ENCODE data around the gene ADAMTS2. TPM values are rescaled to one million over a fixed set of nuclear protein-coding genes. Genes with fewer than 3 reads are reported as not detected.

The ADAMTS2 gene
- total and polyA plus RNA-seq, 2 donors (not counting 3 experiments of a cell fraction or from before 2014, with no cell fraction given) = not detected

DNA sequence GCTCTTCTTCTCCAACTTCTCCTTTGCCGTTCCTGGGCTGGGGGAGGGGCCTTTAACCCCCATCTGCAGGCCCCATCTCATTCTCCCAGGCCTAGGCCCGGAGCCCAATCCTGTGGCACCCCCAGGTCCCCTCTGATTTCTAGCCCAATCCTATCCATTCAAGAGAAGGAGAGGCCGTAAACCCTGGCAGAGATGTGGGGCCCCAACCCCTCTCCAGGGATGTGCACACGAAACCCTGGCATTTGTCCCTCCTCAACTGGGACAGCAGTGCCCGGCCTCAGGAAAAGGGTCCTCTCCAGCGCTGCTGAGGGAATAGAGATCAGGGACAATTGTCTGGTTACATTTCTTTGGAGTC lies 24.2 kb upstream of the ADAMTS2 start:
- DNase-seq (ENCODE audit: low read depth, low spot score) (no peak), FAIRE-seq (no peak)
- H3K4me3 ChIP-seq (replicated peaks in 1 of 3; ENCODE audit: insufficient read depth in 1 of 3, low read depth in 1 of 3, low read length in 3 of 3) = no peak overlapping the region
- no peaks in the 10 kb centered on the region for H3K9me1 ChIP-seq (replicated peaks; ENCODE audit: control insufficient read depth, extremely low read depth, insufficient read depth, low read length)
- H3K4me2 ChIP-seq (ENCODE audit: insufficient read depth, low read length) = no peak overlapping the region
- H4K20me1 ChIP-seq (replicated peaks; ENCODE audit: control insufficient read depth, extremely low read depth, insufficient read depth, low read length) = no peaks in the 10 kb centered on the region
- no peaks in the 10 kb centered on the region for H3K4me1 ChIP-seq (ENCODE audit: control insufficient read depth, extremely low read depth, insufficient read depth, low read length)
- no peak for TF ChIP-seq EZH2 (IDR thresholded peaks at IDR 0.05; ENCODE audit: borderline replicate concordance, low read depth, low read length, severe bottlenecking)
- TF ChIP-seq, protein P1, sequence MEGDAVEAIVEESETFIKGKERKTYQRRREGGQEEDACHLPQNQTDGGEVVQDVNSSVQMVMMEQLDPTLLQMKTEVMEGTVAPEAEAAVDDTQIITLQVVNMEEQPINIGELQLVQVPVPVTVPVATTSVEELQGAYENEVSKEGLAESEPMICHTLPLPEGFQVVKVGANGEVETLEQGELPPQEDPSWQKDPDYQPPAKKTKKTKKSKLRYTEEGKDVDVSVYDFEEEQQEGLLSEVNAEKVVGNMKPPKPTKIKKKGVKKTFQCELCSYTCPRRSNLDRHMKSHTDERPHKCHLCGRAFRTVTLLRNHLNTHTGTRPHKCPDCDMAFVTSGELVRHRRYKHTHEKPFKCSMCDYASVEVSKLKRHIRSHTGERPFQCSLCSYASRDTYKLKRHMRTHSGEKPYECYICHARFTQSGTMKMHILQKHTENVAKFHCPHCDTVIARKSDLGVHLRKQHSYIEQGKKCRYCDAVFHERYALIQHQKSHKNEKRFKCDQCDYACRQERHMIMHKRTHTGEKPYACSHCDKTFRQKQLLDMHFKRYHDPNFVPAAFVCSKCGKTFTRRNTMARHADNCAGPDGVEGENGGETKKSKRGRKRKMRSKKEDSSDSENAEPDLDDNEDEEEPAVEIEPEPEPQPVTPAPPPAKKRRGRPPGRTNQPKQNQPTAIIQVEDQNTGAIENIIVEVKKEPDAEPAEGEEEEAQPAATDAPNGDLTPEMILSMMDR (IDR thresholded peaks at IDR 0.05; ENCODE audit: extremely low read depth in 1 of 2, insufficient read depth in 1 of 2, low read depth in 1 of 2, low read length in 2 of 2) = no peak
- TF ChIP-seq POLR2A (IDR thresholded peaks at IDR 0.05; ENCODE audit: low read depth, low read length) = no peak
- no peak for TF ChIP-seq FOS (IDR thresholded peaks at IDR 0.05; ENCODE audit: borderline replicate concordance, insufficient read depth, low read length)
- no peak for TF ChIP-seq POLR2AphosphoS5 (IDR thresholded peaks at IDR 0.05; ENCODE audit: insufficient read depth, low read depth, low read length)
- no peak for TF ChIP-seq MYC (IDR thresholded peaks at IDR 0.05; ENCODE audit: low read depth, low read length)
- no peak for TF ChIP-seq GATA2 (IDR thresholded peaks at IDR 0.05; ENCODE audit: insufficient read depth, insufficient read length, low read depth, low read length)
- TF ChIP-seq JUN (IDR thresholded peaks at IDR 0.05; ENCODE audit: borderline replicate concordance, insufficient read depth, insufficient read length, low read depth) = no peak
- TF ChIP-seq, protein P2, sequence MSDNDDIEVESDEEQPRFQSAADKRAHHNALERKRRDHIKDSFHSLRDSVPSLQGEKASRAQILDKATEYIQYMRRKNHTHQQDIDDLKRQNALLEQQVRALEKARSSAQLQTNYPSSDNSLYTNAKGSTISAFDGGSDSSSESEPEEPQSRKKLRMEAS (IDR thresholded peaks at IDR 0.05; ENCODE audit: insufficient read depth, insufficient read length) = no peak
- H3K27ac ChIP-seq (ENCODE audit: insufficient read depth, low read depth, low read length) = no peak overlapping the region
- dilution Hi-C loops (cut with MboI; ENCODE audit: extremely low pct_ligation_motif_present, low sequenced_read_pairs) = no loop called here
- H2AFZ ChIP-seq (ENCODE audit: low read depth, low read length) = no peak overlapping the region
- intact Hi-C loops (cut with micrococcal nuclease) = no loop called here
- no peaks in the 10 kb centered on the region for H3K27me3 ChIP-seq (ENCODE audit: control insufficient read depth in 2 of 2, insufficient read depth in 2 of 2, low read length in 2 of 2)
- ChIA-PET POLR2A (no interaction called here), CTCF (no interaction called here)
- H3K9me3 ChIP-seq (replicated peaks; ENCODE audit: control insufficient read depth, insufficient read depth, low read length) = no peaks in the 10 kb centered on the region
- no peaks in the 10 kb centered on the region for H3K79me2 ChIP-seq (ENCODE audit: control insufficient read depth, insufficient read depth, low read length)
- H3K9ac ChIP-seq (replicated peaks; ENCODE audit: extremely low read depth, insufficient read depth, low read length) = no peak overlapping the region
- H3K36me3 ChIP-seq (ENCODE audit: control insufficient read depth in 2 of 2, extremely low read depth in 1 of 2, insufficient read depth in 2 of 2, low read length in 2 of 2) = no peaks in the 10 kb centered on the region
- no TSS peak for BruUV-seq (replicated peaks)
